GM23338 (cell line): ENCODE results near the gene RNF151.

Source experiments
- CTCF ChIP-seq, 2 experiments: fragments of 200-600 bp in 1 of 2; sonication (generic) in 1 of 2; conservative IDR thresholded peaks; 2 replicates each; pipeline versions ENCODE4 v1.5.1 to v1.6.1; 2016 to 2017; ENCODE audit warnings: antibody characterized with exemption in 2 of 2, low read depth in 2 of 2, mild to moderate bottlenecking in 2 of 2, moderate library complexity in 1 of 2
- NANOG ChIP-seq: IDR thresholded peaks from 2 replicates; pipeline ENCODE4 v1.6.1; 2016; ENCODE audit warnings: antibody characterized with exemption, borderline replicate concordance

GRCh38 chr16:1990101-1990350 lies 23.4 kb downstream of the RNF151 start:
- TF ChIP-seq NANOG (no peak), CTCF (conservative IDR thresholded peaks at IDR 0.05; ENCODE audit: low read depth in 2 of 2) (no peak)
